HCT116 (cell line): Measurements from ENCODE around the gene SP100. TPM values are rescaled to one million over a fixed set of nuclear protein-coding genes. Genes with fewer than 3 reads are reported as not detected.

Source experiments
- ATAC-seq: fragments of 200-7000 bp; cut with Tn5 transposase; 2 replicates; pipeline ENCODE4 v1.9.1; 2020; ENCODE audit warnings: mild to moderate bottlenecking, moderate library complexity
- BruUV-seq: library from RNA; stranded (reverse); fragments of 400-500 nt; replicated peaks from 2 replicates; lab custom pipeline; 2021; lab: Mats Ljungman, UMichigan
- CTCF ChIA-PET: fragments of 300-600 bp; sonication (Branson Sonifier 250); formaldehyde crosslinking; loops from one replicate; lab custom pipeline; 2021; ENCODE audit warnings: antibody characterized with exemption; lab: Charles Lee
- POLR2A ChIA-PET: fragments of 300-600, 350-600 bp; sonication (Branson Sonifier 250); formaldehyde crosslinking; loops from one replicate; lab custom pipeline; 2021; ENCODE audit warnings: antibody characterized with exemption; lab: Charles Lee
- RAD21 ChIA-PET, 2 experiments: fragments of 300-600 bp; sonication (Branson Sonifier 250); formaldehyde crosslinking; loops; one replicate each; lab custom pipeline; 2023; ENCODE audit warnings: low total read pairs in 2 of 2; ENCODE audit not compliant: uncharacterized antibody in 2 of 2, unreplicated experiment in 2 of 2, low non-redundant PET in 1 of 2; lab: Charles Lee
- DNase-seq: peaks from one replicate; pipeline ENCODE4 v3.0.0-alpha.2; 2010; ENCODE audit warnings: low read depth, low spot score
- H2AFZ ChIP-seq: fragments of 200-600 bp; shearing (Covaris generic), sonication (generic); 2 replicates; pipeline ENCODE4 v1.6.1; 2017; ENCODE audit warnings: low read depth, mixed run types, mixed read lengths, antibody characterized with exemption, low read length; ENCODE audit not compliant: poor library complexity, severe bottlenecking
- H3K27ac ChIP-seq: 2 replicates; pipeline ENCODE4 v1.5.1; 2012; ENCODE audit warnings: low read depth, low read length
- H3K27me3 ChIP-seq: fragments of 200-600 bp; sonication (generic); 2 replicates; pipeline ENCODE4 v1.6.1; 2016; ENCODE audit warnings: mixed run types, low read length, mixed read lengths; ENCODE audit not compliant: insufficient read depth
- H3K36me3 ChIP-seq, 2 experiments: fragments of 200-500 bp in 1 of 2; fragments of 200-600 bp in 1 of 2; sonication (Bioruptor generic) in 1 of 2; sonication (generic) in 1 of 2; 2 replicates each; pipeline versions ENCODE4 v1.5.1 to v1.6.1; 2014 to 2016; ENCODE audit warnings: low read length in 2 of 2, inconsistent platforms in 1 of 2, mixed read lengths in 1 of 2, mixed run types in 1 of 2; ENCODE audit not compliant: insufficient read depth in 2 of 2, control insufficient read depth in 1 of 2
- H3K4me1 ChIP-seq, 2 experiments: fragments of 200-600 bp in 1 of 2; sonication (generic) in 1 of 2; 2 replicates each; pipeline versions ENCODE4 v1.5.1 to v1.6.1; 2012 to 2017; ENCODE audit warnings: low read length in 2 of 2, inconsistent platforms in 1 of 2, mild to moderate bottlenecking in 1 of 2, mixed read lengths in 1 of 2, mixed run types in 1 of 2, moderate library complexity in 1 of 2; ENCODE audit not compliant: insufficient read depth in 2 of 2, control insufficient read depth in 1 of 2
- H3K4me2 ChIP-seq: fragments of 200-600 bp; sonication (generic); 2 replicates; pipeline ENCODE4 v1.6.1; 2017; ENCODE audit warnings: mixed run types, low read length, mixed read lengths
- H3K4me3 ChIP-seq, 2 experiments: fragments of 200-600 bp in 1 of 2; sonication (generic) in 1 of 2; replicated peaks in 1 of 2; 2 replicates each; pipeline ENCODE4 v1.5.1; 2011 to 2016; ENCODE audit warnings: low read length in 2 of 2, control low read depth in 1 of 2, low read depth in 1 of 2, mild to moderate bottlenecking in 1 of 2, mixed read lengths in 1 of 2, mixed run types in 1 of 2
- H3K79me2 ChIP-seq: fragments of 200-600 bp; sonication (generic); 2 replicates; pipeline ENCODE4 v1.6.1; 2017; ENCODE audit warnings: mild to moderate bottlenecking, mixed run types, low read length, moderate library complexity, mixed read lengths; ENCODE audit not compliant: insufficient read depth
- H3K9ac ChIP-seq: fragments of 200-600 bp; sonication (generic); 2 replicates; pipeline ENCODE4 v1.6.1; 2016; ENCODE audit warnings: low read length, mixed read lengths
- H3K9me2 ChIP-seq: fragments of 200-600 bp; sonication (generic), shearing (Covaris generic); 2 replicates; pipeline ENCODE4 v1.6.1; 2017; ENCODE audit warnings: mixed run types, mild to moderate bottlenecking, moderate library complexity; ENCODE audit not compliant: insufficient read depth
- H3K9me3 ChIP-seq, 2 experiments: fragments of 200-500 bp in 1 of 2; fragments of 200-600 bp in 1 of 2; sonication (Bioruptor generic) in 1 of 2; sonication (generic) in 1 of 2; 2 replicates each; pipeline ENCODE4 v1.6.1; 2014 to 2017; ENCODE audit warnings: low read length in 2 of 2, mixed read lengths in 2 of 2, inconsistent platforms in 1 of 2, low read depth in 1 of 2, mild to moderate bottlenecking in 1 of 2, mixed run types in 1 of 2, moderate library complexity in 1 of 2; ENCODE audit not compliant: control insufficient read depth in 1 of 2, insufficient read depth in 1 of 2
- H4K20me1 ChIP-seq: fragments of 200-600 bp; sonication (generic), shearing (Covaris generic); 2 replicates; pipeline ENCODE4 v1.6.1; 2017; ENCODE audit warnings: mixed run types, mild to moderate bottlenecking, moderate library complexity; ENCODE audit not compliant: insufficient read depth
- ATF3 ChIP-seq: IDR thresholded peaks from 2 replicates; pipeline ENCODE4 v1.6.1; 2012
- CBX3 ChIP-seq: IDR thresholded peaks from 2 replicates; pipeline ENCODE4 v1.6.1; 2012; ENCODE audit warnings: low read depth
- SIN3A ChIP-seq: IDR thresholded peaks from 2 replicates; pipeline ENCODE4 v1.6.1; 2012; ENCODE audit warnings: low read depth
- YY1 ChIP-seq: IDR thresholded peaks from 2 replicates; pipeline ENCODE4 v1.6.1; 2011; ENCODE audit warnings: low read length, low read depth, moderate library complexity, mild to moderate bottlenecking; ENCODE audit not compliant: insufficient replicate concordance; ENCODE audit errors: extremely low read depth
- ZFX ChIP-seq: fragments of 450-650 bp; IDR thresholded peaks from 2 replicates; pipeline ENCODE4 v1.6.1; 2017
- ZNF274 ChIP-seq: fragments of 200-500 bp; sonication (Bioruptor generic); IDR thresholded peaks from 2 replicates; pipeline ENCODE4 v1.6.1; 2014; ENCODE audit warnings: mild to moderate bottlenecking, low read depth, low read length, inconsistent platforms
- intact Hi-C: fragments of 100-400 bp; cut with micrococcal nuclease; formaldehyde crosslinking; loops from 2 replicates; pipeline ENCODE4 v1.10.0; 2022
- total RNA-seq: library from RNA; stranded (reverse); gene quantifications from one replicate; pipeline ENCODE4 v1.2.1, GENCODE V29; 2021; ENCODE audit not compliant: unreplicated experiment

Gene SP100
- total RNA-seq, 1 experiment from 2014 or later, result 48.1 TPM

GRCh38 chr2:230447036-230447435, 31.0 kb downstream of the SP100 start:
- no peak for TF ChIP-seq ZFX
- no peak for TF ChIP-seq ZNF274
- Histone ChIP-seq H3K4me1 (peaks cover 0 to 3% of the 10 kb centered on the region in 2 experiments; a peak in 1 of 4 replicates), H3K27me3 (no peaks in the 10 kb centered on the region), H2AFZ (no peak overlapping the region), H3K4me2 (no peak overlapping the region), H3K4me3 (no peak overlapping the region), H3K9me3 (no peaks in the 10 kb centered on the region), H3K27ac (no peak overlapping the region), H3K9ac (no peak overlapping the region), H4K20me1 (no peaks in the 10 kb centered on the region), H3K9me2 (no peaks in the 10 kb centered on the region), H3K79me2 (no peaks in the 10 kb centered on the region), H3K36me3 (no peaks in the 10 kb centered on the region; a peak in 1 of 4 replicates)
- no TSS peak for BruUV-seq
- intact Hi-C loops, result no loop called here
- DNase-seq (no peak), ATAC-seq (no peak)
- POLR2A ChIA-PET, result no interaction called here
- CTCF ChIA-PET, result no interaction called here
- RAD21 ChIA-PET, result no interaction called here

- intact Hi-C loops, result no loop called here
- Histone ChIP-seq H4K20me1 (no peaks in the 10 kb centered on the region), H3K9me3 (no peaks in the 10 kb centered on the region), H3K79me2 (no peaks in the 10 kb centered on the region), H3K36me3 (no peaks in the 10 kb centered on the region; a peak in 1 of 4 replicates), H3K27ac (no peak overlapping the region), H2AFZ (no peak overlapping the region)
- no TSS peak for BruUV-seq
- CTCF ChIA-PET, result no interaction called here
- RAD21 ChIA-PET, result no interaction called here
- TF ChIP-seq ATF3 (no peak), ZFX (no peak), YY1 (no peak), SIN3A (no peak), ZNF274 (no peak), CBX3 (no peak)
- TF ChIP-seq, all 23 proteins: peak for 0
- Histone ChIP-seq H3K9ac (no peak overlapping the region), H3K4me3 (no peak overlapping the region), H3K9me2 (no peaks in the 10 kb centered on the region), H3K27me3 (no peaks in the 10 kb centered on the region), H3K4me2 (no peak overlapping the region), H3K4me1 (peaks cover 0 to 3% of the 10 kb centered on the region in 2 experiments; a peak in 1 of 4 replicates)
- ATAC-seq (no peak), DNase-seq (no peak)
- POLR2A ChIA-PET, result no interaction called here
Observed at GRCh38 chr2:230447455-230448451, 31.8 kb downstream of the SP100 start.
